ENCODE data around the gene DKC1. TPM values are rescaled to one million over a fixed set of nuclear protein-coding genes. Genes with fewer than 3 reads are reported as not detected.
A peak's percentile ranks its signal among the peaks of the same experiment; 100 is the strongest.
"Not testable (repeated sequence)": the region's sequence is repeated elsewhere in the genome, so short reads cannot be mapped to it uniquely, and the experiment has no call there.

DKC1 gene
- total RNA-seq, 1 donor from 2014 or later = 37.1 TPM

DNA sequence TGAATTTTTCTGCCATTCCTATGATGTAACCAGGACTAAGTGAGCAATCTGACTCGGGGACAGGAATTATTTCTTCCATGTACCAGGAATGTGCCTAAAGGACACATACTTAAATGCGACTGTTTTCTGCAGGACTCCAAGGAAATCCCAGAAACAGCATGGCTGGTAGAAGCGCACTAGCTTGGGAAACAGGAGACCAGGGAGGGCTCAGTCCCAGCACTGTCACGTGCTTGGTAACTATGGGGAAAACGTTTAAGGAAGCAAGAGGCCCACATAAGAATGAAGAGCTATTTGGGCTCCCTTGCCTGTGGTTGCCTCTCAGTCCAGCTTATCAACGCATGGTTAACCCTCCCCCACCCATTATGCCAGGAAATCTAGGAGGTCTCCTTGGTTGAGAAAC is 23.1 kb downstream of the DKC1 start:
- DNase-seq (ENCODE audit: low read depth in 2 of 2) = no peak

DNA sequence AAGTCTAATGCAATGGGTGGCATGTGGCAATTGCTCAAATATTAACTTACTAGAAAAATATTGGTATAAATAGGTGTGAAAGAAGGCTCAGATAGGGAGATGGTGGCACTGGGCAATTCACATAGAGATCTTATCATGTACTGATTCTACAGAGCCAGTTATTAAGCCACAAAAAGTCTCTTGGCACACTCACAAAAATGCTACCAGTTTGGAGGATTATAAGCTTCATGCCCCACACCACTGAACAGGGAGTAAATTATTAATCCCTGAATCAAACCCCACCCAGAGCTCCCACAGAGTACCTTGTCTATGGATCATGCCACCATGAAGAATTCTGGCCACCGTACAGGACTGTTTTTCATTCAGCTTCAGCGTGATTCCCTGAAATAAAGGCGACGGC is 28.8 kb downstream of the DKC1 start:
- DNase-seq (ENCODE audit: low read depth in 2 of 2) = no peak

DNA sequence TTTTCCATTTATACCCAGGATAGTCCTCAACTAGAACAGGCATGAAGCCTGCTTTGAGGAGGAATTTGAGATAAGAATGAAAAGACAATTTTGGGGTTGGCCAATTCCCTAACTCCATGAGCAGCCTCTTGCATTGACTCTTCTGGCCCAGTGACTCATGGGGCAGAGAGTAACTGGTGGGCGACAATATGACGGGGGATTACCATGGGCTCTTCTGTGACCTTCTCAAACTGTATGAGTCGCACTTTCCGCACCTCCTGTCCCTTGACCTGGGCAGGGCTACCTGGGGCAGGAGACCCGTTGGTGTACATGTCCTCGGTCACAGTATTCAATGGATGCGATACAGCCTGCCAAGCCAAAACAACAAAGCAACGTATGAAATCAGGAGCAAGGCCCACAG is 29.3 kb downstream of the DKC1 start:
- no peak for DNase-seq (ENCODE audit: low read depth in 2 of 2)

DNA sequence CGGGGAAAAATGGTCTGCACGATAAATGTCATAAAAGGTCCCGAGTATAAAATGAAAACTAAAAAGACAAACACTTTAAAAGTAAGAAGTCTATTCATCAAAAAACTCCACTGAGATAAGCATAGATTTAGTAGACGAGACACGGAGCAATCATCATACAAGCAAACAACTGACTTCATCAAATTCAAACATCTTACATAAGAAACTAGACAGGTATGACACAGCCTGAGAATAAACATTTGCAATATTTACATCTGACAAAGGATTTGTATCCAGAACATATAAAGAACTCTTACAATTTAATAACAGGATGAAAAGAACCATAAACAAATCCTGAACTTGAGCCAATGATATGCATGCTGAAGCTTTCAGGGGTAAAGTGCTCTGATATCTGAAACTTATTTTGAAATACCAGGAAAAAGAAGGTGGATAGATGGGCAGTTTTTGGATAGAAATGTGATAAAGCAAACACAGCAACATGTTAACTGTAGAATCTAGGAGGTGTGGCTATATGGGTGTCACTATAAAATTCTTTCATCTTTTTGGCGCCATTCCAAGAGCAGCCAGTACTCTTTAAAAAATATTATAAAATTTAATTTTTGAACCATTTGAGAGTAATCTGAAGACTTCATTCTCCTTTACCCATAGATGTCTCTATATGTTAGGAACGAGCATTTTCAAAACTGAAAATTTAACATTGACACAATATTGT is 30.6 kb downstream of the DKC1 start:
- DNase-seq (ENCODE audit: low read depth in 2 of 2) = no peak

DNA sequence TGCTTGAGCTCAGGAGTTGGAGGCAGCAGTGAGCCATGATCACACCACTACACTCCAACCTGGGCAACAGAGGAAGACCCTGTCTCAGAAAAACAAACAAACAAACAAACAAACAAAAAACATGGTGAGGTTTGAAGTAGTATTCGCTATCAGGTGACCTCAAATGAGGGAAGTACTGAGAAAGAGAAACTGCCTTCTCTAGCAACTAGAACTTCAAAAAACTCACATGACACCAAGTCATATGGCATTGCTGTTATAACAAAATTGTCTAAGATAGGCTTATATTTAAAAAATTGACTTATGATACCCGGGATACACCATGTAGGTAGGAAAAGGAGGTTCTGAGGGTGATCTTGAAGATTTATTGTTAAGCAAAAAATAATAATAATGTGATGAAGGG is 32.4 kb downstream of the DKC1 start:
- DNase-seq (ENCODE audit: low read depth in 2 of 2) = no peak

DNA sequence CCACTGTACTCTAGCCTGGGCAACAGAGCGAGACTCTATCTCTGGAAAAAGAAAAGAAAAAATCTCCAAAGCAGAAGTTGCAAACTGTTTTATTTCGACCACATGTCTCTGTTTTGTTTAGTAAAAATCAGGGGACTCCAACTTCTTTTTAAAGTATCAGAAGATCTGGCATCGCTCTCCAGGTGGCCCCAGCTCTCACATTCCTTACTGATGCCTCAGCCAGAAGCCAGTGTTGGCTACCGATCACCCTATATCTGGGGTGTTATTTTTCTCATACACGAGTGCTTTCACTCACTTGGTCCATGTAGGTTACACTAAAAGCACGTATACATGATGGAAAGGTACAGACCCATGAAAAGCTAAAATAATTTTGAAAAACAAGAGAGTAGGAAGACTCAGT is 34.3 kb downstream of the DKC1 start:
- DNase-seq (ENCODE audit: low read depth in 2 of 2) = no peak

DNA sequence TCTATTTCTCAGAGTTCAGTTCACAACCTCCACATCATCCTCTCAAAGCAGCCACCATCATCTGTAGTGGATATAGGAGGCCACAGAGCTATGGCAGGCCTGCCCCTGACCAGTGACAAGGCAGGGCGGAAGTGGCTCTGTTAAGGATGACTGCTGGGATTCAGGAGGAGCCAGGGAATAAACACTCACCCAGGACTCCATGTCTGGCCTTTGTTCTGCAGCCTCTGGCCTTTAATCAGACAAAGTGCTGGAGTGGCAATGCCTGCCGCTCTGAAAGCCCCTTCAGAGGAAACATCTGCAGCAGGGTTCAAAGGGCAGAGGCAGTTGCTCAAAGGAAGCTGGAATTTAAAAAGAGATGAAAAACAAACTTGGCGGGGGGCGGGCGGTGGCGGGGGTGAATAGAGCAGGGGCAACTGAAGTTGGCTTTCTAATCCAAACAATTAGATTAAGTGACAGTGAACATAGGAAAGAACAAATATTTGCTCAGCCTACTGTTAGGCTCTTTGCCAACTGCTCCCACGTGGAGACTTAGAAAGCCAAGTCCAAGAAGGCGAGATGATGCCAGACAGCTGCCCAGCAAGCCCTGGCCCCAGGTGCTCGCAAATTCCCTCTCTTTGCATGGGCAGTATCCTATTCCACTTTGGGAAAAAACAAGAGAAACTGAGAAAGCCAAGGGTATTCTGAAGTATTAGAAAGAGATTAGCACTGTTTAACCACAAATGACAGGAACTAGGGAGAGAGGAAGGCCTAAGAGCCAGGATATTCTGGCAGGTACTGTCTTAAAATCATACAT is 37.1 kb downstream of the DKC1 start:
- DNase-seq (ENCODE audit: low read depth in 2 of 2) = peak; percentile 76 to 92

DNA sequence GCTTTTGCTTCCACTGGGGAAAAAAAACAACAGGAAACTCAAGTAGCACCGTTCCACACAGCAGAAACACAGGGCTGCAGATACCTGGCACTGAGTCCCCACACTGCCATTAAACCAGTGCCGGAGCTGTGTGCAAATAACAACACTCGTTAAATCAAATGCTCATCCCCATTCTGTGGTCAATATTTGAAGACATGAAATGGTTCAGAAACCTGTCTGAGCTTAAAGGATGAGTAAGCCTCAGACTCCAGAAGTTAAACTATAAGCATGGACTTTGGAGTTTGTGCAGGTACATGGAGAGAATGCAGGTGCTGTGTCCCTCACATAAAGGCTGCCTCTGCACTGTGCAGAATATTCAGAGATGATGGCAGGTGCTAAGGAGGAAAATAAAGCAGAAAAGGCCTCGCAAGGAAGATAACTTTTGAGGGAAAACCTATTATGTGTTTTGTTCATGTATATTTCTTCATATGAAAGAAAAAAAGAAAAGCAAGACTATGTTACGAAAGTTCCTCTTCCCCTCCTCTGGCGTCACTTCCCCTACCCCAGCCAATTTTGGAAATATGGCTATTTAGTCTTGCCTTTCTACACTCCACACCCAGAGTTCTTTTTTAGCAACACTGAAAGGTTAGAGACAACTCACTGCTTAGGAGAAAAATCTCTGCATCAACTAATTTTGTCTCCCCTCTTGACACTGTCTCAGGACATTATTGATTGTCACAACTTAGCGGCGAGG is 38.0 kb downstream of the DKC1 start:
- peak in 1 of 2 donors; percentile 21 for DNase-seq (ENCODE audit: low read depth in 2 of 2)

DNA sequence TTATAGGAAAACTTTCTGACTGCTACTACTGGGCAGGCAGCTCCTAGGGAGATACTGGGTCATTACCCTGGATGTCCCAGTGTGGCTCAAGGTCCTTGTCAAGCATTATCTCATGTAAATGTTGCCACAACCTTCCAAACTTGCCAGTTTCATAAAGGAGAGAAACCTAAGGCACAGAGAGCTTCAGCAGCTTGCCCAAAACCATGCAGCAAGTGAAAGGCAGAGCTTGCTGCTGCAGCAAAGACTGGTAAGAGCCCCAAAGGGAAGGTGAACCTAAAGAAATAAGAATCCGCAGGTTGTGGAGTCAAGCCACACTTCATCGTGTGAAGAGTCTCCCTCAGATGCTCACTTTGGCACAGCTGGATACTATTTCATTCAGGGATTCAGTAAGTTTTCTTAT is 40.3 kb downstream of the DKC1 start:
- no peak for DNase-seq (ENCODE audit: low read depth in 2 of 2)

DNA sequence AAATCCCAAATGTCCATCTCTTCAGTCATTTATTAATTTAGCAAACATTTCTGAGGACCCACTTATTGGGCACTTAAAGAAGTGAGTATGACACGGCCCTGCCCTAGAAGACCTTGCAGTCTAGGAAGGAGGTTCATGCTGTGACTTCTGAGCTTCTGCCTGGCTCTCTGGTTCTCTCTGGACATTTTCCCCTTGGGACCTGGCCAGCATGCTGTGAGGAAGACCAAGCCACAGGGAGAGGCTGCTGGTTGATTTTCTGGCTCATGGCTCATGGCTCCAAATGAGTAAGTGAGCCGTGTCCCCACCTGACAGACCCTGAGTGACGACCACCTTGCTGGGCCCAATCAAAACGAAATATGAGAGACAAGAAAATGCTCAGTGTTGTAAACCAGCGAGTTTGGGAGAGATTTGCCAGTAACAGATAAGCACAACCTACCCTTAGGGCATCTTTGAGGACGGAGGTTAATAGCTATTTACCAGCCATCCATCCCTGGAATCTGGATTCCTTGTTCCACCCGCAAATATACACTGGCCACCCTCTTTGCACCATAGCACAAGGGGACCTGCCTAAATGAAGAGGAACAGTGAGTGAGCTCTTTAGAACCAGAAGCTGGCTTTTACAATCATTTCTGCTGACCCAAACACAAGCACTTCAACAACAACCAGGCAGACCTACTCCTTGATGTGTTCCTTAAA is 41.7 kb downstream of the DKC1 start:
- DNase-seq (ENCODE audit: low read depth in 2 of 2) = no peak

DNA sequence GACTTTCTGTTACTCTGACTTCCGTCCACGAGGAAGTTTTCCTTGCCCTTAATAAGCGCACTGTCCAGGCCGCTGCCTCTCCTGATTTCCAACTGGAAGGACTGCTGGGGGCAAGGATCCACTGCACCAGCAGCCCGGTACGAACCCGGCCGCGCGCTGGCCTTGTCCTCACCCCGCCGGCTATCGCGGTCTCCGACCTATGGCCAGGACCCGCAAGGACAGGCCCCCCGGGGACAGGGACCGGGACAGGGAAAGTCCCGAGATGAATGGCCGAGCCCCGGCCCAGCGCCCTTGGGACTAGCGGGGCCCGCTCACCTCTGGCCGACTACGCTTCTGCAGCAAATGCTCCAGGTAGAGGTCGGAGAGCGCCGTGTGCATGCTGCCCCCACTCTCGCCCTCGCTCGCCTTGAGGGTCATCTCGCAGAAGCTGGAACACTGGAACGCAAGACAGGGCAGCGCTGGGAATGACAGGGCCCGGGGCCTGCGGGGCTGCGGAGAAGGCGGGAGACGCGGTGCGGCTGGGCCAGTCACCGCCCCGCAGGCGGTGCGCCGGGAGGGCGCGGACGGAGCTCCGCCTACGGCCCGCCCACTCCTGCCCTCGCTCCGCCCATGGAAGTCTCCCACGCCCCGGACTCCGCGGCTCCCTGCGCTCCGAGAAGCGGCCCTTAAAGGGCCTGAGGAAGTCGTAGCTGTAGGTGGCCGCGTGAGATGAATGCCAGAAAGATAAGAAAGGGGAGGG is 42.5 kb downstream of the DKC1 start, which contains the start of gene MPP1:
Gene MPP1 (minus strand): TSS at position 529 of the 739 bp plus-strand sequence. CDS start 112 bp downstream, at position 417.
- peak in 1 of 2 donors; percentile 76 for DNase-seq (ENCODE audit: low read depth in 2 of 2)

DNA sequence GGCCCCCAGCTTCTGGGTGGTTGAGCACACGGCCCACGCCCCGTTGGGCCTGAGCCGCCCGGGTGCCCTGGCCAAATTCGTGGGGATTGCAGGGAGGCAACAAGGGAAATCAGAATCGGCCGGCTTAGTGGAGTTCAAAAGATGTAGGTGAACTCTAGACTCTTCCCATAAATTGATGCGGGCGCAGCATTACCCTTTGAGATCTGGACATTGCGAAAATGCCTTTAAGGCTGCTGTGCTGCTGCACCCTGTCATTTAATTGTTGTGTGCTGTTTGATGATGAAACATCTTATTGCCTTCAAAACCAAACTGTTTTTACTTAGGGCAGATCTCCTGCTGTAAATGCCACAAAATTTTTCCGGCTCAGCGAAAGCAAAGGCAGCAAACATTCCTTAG is 43.0 kb downstream of the DKC1 start:
- no peak for DNase-seq (ENCODE audit: low read depth in 2 of 2)

DNA sequence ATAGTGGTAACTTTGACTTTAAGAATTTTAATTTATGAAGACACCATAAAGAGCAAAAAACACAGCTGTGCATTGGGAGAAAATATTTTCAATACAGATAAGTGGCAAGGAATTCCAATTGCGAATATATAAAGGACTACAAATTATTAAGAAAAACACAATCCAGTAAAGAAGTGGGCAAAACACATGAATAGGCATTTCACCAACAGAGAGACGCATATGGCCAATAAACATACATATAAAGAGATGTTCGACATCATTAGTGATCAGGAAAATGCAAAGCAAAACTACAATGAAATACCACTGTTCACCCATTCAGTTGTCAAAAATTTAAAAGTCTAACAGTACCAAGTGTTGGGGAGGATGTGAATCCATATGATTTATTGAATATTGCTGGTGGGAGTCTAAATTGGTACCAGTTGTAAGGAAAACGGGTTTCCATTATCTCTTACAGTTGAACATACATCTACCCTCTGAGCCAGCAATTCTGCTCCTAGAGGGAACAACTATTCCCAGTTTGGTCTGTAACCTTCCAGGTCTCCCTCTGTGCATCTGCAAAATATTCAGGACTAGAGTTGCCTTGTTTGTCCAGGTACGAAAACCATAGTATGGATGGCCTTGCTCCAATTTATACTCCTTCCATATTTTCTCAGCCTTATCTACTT is 44.3 kb downstream of the DKC1 start:
- no peak for DNase-seq (ENCODE audit: low read depth in 2 of 2)

DNA sequence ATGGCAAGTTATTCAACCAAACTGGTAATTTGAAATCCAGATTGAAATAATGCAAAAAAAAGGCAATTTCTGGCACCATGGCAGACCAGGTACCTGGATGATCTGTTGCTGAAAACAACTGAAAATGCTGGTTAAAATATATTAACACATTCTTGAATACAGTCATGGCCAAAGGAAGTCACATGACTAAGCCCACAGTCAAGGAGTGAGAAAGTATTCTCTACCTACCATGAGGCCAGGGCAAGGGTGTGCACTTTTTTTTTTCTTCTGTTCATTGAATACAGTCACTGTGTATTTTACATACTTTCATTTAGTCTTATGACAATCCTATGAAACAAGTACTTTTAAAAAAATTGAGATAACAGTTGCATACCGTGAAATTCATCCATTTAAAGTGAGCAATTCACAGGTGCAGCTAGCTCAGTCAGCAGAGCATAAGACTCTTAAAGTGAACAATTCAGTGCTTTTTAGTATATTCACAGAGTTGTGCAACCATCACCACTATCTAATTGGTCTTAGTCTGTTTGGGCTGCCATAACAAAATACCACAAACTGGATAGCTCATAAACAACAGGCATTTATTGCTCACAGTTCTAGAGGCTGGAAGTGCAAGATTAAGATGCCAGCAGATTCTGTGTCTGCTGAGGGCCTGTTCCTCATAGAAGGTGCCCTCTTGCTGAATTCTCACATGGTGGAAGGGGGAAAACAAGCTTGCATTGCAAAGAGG is 47.4 kb downstream of the DKC1 start:
- DNase-seq (ENCODE audit: low read depth in 2 of 2) = no peak

DNA sequence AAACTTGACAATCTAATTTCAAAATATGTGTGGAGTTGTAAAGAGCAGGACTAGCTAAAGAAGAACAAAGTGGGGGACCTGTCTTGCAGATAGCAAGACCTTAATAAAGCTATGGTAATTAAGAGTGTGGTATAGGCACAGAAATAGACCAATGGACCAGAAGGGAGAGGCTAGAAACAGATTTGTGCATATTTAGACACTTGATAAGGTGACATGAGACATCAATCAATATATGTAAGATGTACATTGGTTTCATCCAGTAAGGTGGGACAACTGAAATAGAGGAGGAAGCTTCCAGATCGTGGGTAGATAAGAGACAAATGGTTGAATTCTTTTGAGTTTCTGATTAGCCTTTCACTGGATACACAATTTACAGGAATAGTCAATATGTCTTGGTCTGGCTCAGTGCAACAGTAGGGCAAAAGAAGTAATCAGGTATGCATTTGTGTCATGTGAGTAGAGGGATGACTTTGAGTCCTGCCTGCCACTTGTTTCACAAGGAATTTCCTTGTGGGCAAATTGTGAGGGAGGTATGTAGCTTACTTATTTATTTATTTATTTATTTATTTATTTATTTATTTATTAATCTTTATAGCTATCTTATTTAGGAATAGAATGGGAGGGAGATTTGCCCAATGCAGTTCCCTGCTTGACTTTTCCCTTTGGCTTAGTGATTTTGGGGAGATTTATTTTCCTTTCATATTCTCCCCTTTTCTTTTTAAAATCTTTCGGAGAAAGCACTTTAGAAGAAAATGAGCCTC is 49.9 kb downstream of the DKC1 start:
- DNase-seq (ENCODE audit: low read depth in 2 of 2) = no peak

DNA sequence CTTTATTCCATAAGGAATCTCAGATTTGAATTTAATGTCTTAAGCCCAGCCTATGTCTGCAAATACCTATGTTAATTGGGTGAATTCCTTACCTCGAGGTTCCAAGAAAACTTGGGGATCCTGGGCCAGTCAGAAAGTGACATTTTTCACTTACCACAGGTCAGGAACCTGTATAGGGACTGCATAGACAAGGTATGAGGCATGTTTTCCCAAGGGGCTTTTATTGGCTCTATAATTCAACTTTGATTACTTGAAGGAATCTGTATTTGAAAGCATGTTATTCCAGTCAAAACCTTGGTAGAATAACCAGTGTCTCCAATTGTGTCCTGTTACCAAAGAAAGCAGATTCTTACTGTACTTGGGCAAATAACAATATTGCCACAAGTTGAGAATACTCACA is 51.1 kb downstream of the DKC1 start:
- DNase-seq (ENCODE audit: low read depth in 2 of 2) = no peak

DNA sequence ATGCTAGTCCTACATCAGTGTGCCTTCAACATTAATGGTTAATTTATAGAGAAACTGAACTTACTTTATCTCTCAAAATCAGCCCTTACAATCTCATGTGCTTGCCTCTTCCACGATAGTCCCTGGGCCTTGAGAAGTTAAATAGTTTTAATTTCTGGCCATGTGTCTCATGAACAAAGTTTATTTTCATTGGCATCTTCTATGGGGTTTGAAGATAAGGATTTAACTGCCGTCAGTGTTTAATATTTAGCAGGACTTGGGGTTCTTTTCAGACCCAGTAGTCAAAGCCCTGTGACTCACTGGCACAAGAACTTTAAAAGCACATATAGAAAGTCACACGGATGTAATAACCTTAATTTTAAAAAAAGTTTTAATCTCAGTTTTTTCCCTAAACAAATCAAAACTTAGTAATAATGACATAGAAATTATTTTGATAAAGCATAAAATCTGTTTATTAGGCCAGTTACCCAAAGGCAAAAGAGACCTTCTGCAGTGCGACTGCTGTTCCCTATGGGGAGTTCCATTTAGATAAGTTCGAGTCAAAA is 52.7 kb downstream of the DKC1 start:
- no peak for DNase-seq (ENCODE audit: low read depth in 2 of 2)

DNA sequence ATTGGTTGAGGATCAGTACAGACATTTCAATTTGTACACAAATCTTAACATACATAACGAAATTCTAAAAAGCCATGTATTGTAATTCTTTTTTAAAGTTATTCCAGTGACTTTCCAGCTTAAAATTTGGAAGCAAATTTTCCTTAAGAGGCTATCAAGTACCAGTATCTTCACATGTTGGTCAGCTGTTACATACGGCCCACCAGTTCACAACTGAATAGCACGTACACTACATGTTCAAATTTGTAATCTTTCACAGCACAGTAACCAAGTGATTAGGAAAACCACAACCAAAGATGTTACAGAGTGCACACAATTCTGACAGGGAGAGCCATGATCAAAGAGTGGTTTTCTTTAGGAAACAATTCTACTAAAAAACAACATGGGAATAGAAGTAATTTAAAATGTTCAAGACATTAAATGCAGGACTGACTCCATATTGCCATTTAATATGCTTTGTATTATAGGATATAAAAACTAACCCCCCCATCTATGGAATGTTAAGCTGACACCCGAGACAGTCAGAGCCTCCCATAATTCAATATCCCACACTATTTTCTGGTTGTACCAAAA is 53.7 kb downstream of the DKC1 start:
- not testable (repeated sequence) for DNase-seq (ENCODE audit: low read depth in 2 of 2)
